Stomach (tissue), 9 donors: ENCODE results near the gene IL2RA. TPM values are rescaled to one million over a fixed set of nuclear protein-coding genes. Genes with fewer than 3 reads are reported as not detected.

Source experiments
- DNase-seq, 2 donors: peaks; one replicate each; pipeline versions ENCODE4 v3.0.0 to v3.0.0-alpha.2; 2013 to 2019
- H3K27ac ChIP-seq, 5 donors: fragments of 200-600 bp in 4 of 5; sonication (generic) in 4 of 5; one replicate each; pipeline ENCODE4 v1.5.1; 2013 to 2019; ENCODE audit warnings: mild to moderate bottlenecking in 1 of 5, moderate library complexity in 1 of 5
- H3K27me3 ChIP-seq, 3 donors: fragments of 200-600 bp; sonication (generic); one replicate each; pipeline ENCODE4 v1.5.1; 2017 to 2019; ENCODE audit warnings: mixed run types in 1 of 3
- H3K36me3 ChIP-seq, 4 donors: fragments of 200-600 bp; sonication (generic); 1 replicate in 3 of 4; 2 replicates in 1 of 4; pipeline ENCODE4 v1.5.1; 2016 to 2019
- H3K4me1 ChIP-seq, 4 donors: fragments of 200-600 bp; sonication (generic); one replicate each; pipeline ENCODE4 v1.5.1; 2016 to 2019
- H3K4me3 ChIP-seq, 4 donors: fragments of 200-600 bp; sonication (generic) in 3 of 4; one replicate each; pipeline ENCODE4 v1.5.1; 2016 to 2019; ENCODE audit warnings: mild to moderate bottlenecking in 1 of 4
- H3K9me3 ChIP-seq, 4 donors: fragments of 200-600 bp; sonication (generic); one replicate each; pipeline ENCODE4 v1.5.1; 2016 to 2019
- EP300 ChIP-seq: sonication (generic); formaldehyde crosslinking; IDR thresholded peaks from one replicate; pipeline ENCODE4 v1.6.1; 2017; ENCODE audit warnings: antibody characterized with exemption
- POLR2A ChIP-seq, 4 donors: fragments of 450-650 bp; IDR thresholded peaks; one replicate each; pipeline ENCODE4 v1.6.1; 2016; ENCODE audit warnings: antibody characterized with exemption in 4 of 4, control low read depth in 2 of 4, mild to moderate bottlenecking in 1 of 4, moderate library complexity in 1 of 4
- POLR2AphosphoS5 ChIP-seq, 3 donors: sonication (generic); formaldehyde crosslinking; IDR thresholded peaks; one replicate each; pipeline ENCODE4 v1.6.1; 2016; ENCODE audit warnings: antibody characterized with exemption in 3 of 3
- WGBS, 5 donors: extraction: QIAGEN DNeasy Blood & Tissue Kit in 3 of 5; methylation state at CpG; one replicate each; pipeline versions ENCODE4 v1.1.5 to v1.1.7; 2013 to 2018; 5-methylcytosine and 5-hydroxymethylcytosine counted together
- intact Hi-C: fragments of 100-400 bp; cut with DNase I; formaldehyde crosslinking; loops from one replicate; pipeline ENCODE4 v1.15.1; 2023; ENCODE audit warnings: low total_unique reads
- polyA plus RNA-seq, 3 donors: library from polyadenylated mRNA; stranded (reverse); fragments of 200-250 nt; gene quantifications; one replicate each; pipeline ENCODE4 v1.2.3, GENCODE V29; 2013
- total RNA-seq, 5 donors: library from RNA; depleted of rRNA; stranded (reverse); fragments of >200 nt; gene quantifications; one replicate each; pipeline versions ENCODE4 v1.1.0 to v1.2.3, GENCODE V29; 2014 to 2016
- TF ChIP-seq, protein P1 (sequence below), 7 experiments: fragments of 450-650 bp in 4 of 7; fragments of 200-600 bp in 3 of 7; sonication (generic) in 3 of 7; IDR thresholded peaks; one replicate each; pipeline ENCODE4 v1.5.1; 2016 to 2019; ENCODE audit warnings: antibody characterized with exemption in 7 of 7, control low read depth in 2 of 7, mild to moderate bottlenecking in 1 of 7
- donor health status: healthy with polysubstance abuse.
- donor health status: Bipolar disorder and iron deficiency.
- donor health status: healthy.

IL2RA gene
- total and polyA plus RNA-seq, 8 donors, result 0.45 to 2.3 (median 0.95) TPM; not detected in 2

DNA sequence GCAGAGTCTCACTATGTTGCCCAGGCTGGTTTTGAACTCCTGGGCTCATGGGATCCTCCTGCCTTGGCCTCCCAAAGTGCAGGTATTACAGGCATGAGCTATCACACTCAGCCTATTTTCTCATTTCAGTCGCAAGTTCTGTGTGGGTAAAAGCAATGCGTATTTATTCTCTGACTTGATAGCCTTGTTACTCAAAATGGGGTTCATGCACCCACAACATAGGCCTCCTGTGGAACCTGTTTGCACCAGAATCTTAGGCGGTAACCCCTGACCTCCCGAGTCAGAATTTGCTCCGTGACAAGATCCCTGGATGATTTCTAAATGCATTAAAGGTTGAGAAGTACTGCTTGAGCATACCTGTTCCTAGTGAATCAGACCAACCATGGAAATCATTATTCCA, 7.3 kb downstream of the IL2RA start:
- Histone ChIP-seq H3K27ac (no peak overlapping the region), H3K4me3 (no peak overlapping the region), H3K4me1 (peaks cover 4 to 43% (median 38%) of the 10 kb centered on the region in 4 donors), H3K36me3 (no peaks in the 10 kb centered on the region), H3K9me3 (no peaks in the 10 kb centered on the region), H3K27me3 (no peaks in the 10 kb centered on the region)
- WGBS, 5 donors, result 58 to 86% (median 79%) methylated on average over 5 of the region's 5 CpGs
- peak in 1 of 2 donors; percentile 19 for DNase-seq
- no peak for TF ChIP-seq POLR2AphosphoS5 (IDR thresholded peaks at IDR 0.05)
- TF ChIP-seq, protein P1, sequence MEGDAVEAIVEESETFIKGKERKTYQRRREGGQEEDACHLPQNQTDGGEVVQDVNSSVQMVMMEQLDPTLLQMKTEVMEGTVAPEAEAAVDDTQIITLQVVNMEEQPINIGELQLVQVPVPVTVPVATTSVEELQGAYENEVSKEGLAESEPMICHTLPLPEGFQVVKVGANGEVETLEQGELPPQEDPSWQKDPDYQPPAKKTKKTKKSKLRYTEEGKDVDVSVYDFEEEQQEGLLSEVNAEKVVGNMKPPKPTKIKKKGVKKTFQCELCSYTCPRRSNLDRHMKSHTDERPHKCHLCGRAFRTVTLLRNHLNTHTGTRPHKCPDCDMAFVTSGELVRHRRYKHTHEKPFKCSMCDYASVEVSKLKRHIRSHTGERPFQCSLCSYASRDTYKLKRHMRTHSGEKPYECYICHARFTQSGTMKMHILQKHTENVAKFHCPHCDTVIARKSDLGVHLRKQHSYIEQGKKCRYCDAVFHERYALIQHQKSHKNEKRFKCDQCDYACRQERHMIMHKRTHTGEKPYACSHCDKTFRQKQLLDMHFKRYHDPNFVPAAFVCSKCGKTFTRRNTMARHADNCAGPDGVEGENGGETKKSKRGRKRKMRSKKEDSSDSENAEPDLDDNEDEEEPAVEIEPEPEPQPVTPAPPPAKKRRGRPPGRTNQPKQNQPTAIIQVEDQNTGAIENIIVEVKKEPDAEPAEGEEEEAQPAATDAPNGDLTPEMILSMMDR (IDR thresholded peaks at IDR 0.05), result no peak
- TF ChIP-seq EP300, result no peak
- no peak for TF ChIP-seq POLR2A (IDR thresholded peaks at IDR 0.05)
- intact Hi-C loops, result no loop called here

GRCh38 chr10:6053816-6054631, 8.1 kb downstream of the IL2RA start:
- TF ChIP-seq, protein P1 (IDR thresholded peaks at IDR 0.05), result no peak
- peak in 1 of 3 donors; percentile 30 for TF ChIP-seq POLR2AphosphoS5 (IDR thresholded peaks at IDR 0.05)
- peak; percentile 34 for TF ChIP-seq EP300
- Histone ChIP-seq H3K4me1 (peaks cover 4 to 44% (median 39%) of the 10 kb centered on the region in 4 donors), H3K36me3 (no peaks in the 10 kb centered on the region), H3K27me3 (no peaks in the 10 kb centered on the region), H3K4me3 (no peak overlapping the region), H3K27ac (peak overlapping the region in 3 of 5 donors; percentile 50 to 82 (median 64)), H3K9me3 (no peaks in the 10 kb centered on the region)
- DNase-seq, result peak; percentile 52 to 68
- WGBS, 5 donors, result 22 to 48% (median 28%) methylated on average over 18 of the region's 18 CpGs
- intact Hi-C loops, result no loop called here

- Histone ChIP-seq H3K9me3 (no peaks in the 10 kb centered on the region), H3K36me3 (no peaks in the 10 kb centered on the region), H3K4me3 (no peak overlapping the region), H3K27me3 (no peaks in the 10 kb centered on the region), H3K4me1 (peaks cover 4 to 44% (median 39%) of the 10 kb centered on the region in 4 donors), H3K27ac (peak overlapping the region in 4 of 5 donors; percentile 23 to 82 (median 48))
- intact Hi-C loops, result no loop called here
- 71 to 85% (median 84%) methylated on average over 4 of the region's 4 CpGs for WGBS, 5 donors
- DNase-seq, result no peak
- TF ChIP-seq POLR2A (IDR thresholded peaks at IDR 0.05) (no peak), POLR2AphosphoS5 (IDR thresholded peaks at IDR 0.05) (no peak), EP300 (no peak)
- TF ChIP-seq, protein P1 (IDR thresholded peaks at IDR 0.05), result no peak
These were observed 8.9 kb downstream of the IL2RA start for GRCh38 chr10:6053303-6053702.

DNA sequence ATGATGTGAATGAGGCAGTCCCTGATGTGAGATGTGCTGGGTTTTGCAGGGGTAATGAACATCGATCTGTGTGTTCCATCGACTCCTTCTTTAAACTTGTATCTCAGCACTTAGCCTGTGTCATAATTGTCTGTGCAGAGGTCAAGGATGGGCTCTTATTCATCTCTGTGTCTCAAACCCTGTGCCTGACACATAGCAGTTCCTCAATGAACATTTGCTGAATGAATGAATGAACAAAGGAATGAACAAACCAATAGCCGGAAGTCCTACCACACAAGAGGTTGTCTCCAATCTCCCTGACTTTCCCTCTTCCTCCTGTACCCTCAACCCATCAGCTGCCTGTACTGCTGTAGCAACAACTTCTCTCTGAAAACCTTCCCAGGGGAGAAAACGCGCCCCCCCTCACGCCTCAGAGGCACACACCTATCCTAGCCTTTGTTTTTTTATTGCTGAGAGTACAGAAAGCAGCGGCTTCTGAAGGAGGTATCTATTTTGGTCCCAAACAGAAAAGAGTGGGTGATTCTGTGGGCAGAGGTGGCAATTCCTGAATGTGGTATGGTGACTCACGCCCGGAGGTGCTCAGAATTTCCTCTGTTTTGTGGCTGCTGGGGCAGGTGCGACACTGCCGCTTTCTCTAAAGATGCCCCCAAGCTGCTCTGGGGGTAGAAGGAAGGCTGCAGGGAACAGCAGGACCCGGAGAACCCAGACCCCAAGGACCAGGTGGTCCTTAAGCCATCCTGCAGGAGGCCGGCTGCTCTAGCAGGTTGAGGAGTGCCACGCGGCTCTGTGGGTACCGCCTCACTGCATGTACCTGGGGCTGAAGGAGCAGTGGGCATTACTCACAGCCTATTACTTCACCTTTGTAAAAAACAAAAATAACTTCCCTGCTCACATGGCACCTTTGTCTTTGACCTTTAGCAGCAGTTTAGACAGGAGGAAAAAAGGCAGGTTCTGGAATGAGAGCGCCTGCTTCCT, 9.6 kb downstream of the IL2RA start:
- TF ChIP-seq POLR2A (IDR thresholded peaks at IDR 0.05) (no peak), POLR2AphosphoS5 (IDR thresholded peaks at IDR 0.05) (no peak), EP300 (no peak)
- TF ChIP-seq, protein P1 (IDR thresholded peaks at IDR 0.05), result no peak
- H3K27ac ChIP-seq, result peak overlapping the region; percentile 23 to 82 (median 31)
- peaks cover 4 to 44% (median 39%) of the 10 kb centered on the region in 4 donors for H3K4me1 ChIP-seq
- WGBS, 5 donors, result 77 to 80% (median 79%) methylated on average over 17 of the region's 17 CpGs
- no peaks in the 10 kb centered on the region for H3K27me3 ChIP-seq
- no peaks in the 10 kb centered on the region for H3K9me3 ChIP-seq
- intact Hi-C loops, result no loop called here
- H3K36me3 ChIP-seq, result no peaks in the 10 kb centered on the region
- peak; percentile 28 to 30 for DNase-seq
- H3K4me3 ChIP-seq, result no peak overlapping the region
